ENCODE data around the gene CD47.

The CD47 gene

GRCh38 chr3:108117241-108117775 is 26.5 kb upstream of the CD47 start:
- no peaks in the 10 kb centered on the region for H3K27me3 ChIP-seq (ENCODE audit: insufficient read depth, low read length, poor library complexity)
- H3K27ac ChIP-seq (ENCODE audit: low read length) = no peak overlapping the region
- no peaks in the 10 kb centered on the region for H4K20me1 ChIP-seq (ENCODE audit: insufficient read depth, low read length)
- no peak overlapping the region for H3K9ac ChIP-seq (ENCODE audit: low read depth, low read length)
- ATAC-seq (ENCODE audit: insufficient read depth, low read depth) (no peak), DNase-seq (no peak)
- no peak overlapping the region for H3K4me2 ChIP-seq (ENCODE audit: insufficient read depth, low read length)
- no peaks in the 10 kb centered on the region for H3K36me3 ChIP-seq (ENCODE audit: insufficient read depth, low read length)
- H2AFZ ChIP-seq (ENCODE audit: low read depth, low read length) = no peak overlapping the region
- TF ChIP-seq EZH2 (IDR thresholded peaks at IDR 0.05; ENCODE audit: borderline replicate concordance, low read depth, low read length, severe bottlenecking) (no peak), CTCF (IDR thresholded peaks at IDR 0.05; ENCODE audit: borderline replicate concordance, extremely low read depth, low read length, poor library complexity, severe bottlenecking) (no peak)
- no peaks in the 10 kb centered on the region for H3K79me2 ChIP-seq (ENCODE audit: insufficient read depth, low read length)
- no peak overlapping the region for H3K4me3 ChIP-seq (ENCODE audit: low read depth in 1 of 2, low read length in 2 of 2)
- peaks cover 8% of the 10 kb centered on the region for H3K4me1 ChIP-seq (ENCODE audit: insufficient read depth, low read length)
- no peaks in the 10 kb centered on the region for H3K9me3 ChIP-seq (ENCODE audit: insufficient read depth, low read length, severe bottlenecking)

- no peak for TF ChIP-seq EZH2 (IDR thresholded peaks at IDR 0.05; ENCODE audit: borderline replicate concordance, low read depth, low read length, severe bottlenecking)
- no peak for TF ChIP-seq CTCF (IDR thresholded peaks at IDR 0.05; ENCODE audit: borderline replicate concordance, extremely low read depth, low read length, poor library complexity, severe bottlenecking)
- Histone ChIP-seq H3K9ac (ENCODE audit: low read depth, low read length) (no peak overlapping the region), H2AFZ (ENCODE audit: low read depth, low read length) (no peak overlapping the region), H3K4me1 (ENCODE audit: insufficient read depth, low read length) (peaks cover 2% of the 10 kb centered on the region), H3K4me2 (ENCODE audit: insufficient read depth, low read length) (no peak overlapping the region), H3K27ac (ENCODE audit: low read length) (no peak overlapping the region), H4K20me1 (ENCODE audit: insufficient read depth, low read length) (no peaks in the 10 kb centered on the region), H3K27me3 (ENCODE audit: insufficient read depth, low read length, poor library complexity) (no peaks in the 10 kb centered on the region), H3K9me3 (ENCODE audit: insufficient read depth, low read length, severe bottlenecking) (no peaks in the 10 kb centered on the region), H3K36me3 (ENCODE audit: insufficient read depth, low read length) (no peaks in the 10 kb centered on the region), H3K4me3 (ENCODE audit: low read depth in 1 of 2, low read length in 2 of 2) (no peak overlapping the region), H3K79me2 (ENCODE audit: insufficient read depth, low read length) (no peaks in the 10 kb centered on the region)
- DNase-seq (no peak), ATAC-seq (ENCODE audit: insufficient read depth, low read depth) (no peak)
These were observed 23.7 kb upstream of the CD47 start for GRCh38 chr3:108114423-108115065.

DNA sequence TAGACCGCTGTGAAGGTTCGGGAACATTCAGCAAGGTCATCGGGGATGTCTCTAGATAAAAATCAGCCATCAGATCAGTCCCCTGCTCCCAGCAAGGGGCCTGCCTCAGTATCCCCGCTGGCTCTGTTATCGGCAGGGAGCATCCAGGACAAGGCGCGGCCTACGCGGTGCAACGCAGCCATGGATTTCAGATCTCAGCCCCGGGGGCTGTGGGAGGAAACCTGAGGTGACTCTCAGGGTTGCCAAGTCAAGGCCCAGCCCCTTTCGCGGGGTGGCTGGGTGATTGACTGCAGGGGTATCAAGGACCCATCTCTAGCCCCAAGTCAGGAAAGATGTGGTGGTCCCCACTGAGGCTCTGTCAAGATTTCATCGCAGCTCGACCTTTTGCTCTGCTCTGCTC is 23.1 kb upstream of the CD47 start:
- ATAC-seq (ENCODE audit: insufficient read depth, low read depth) = no peak
- Histone ChIP-seq H3K79me2 (ENCODE audit: insufficient read depth, low read length) (no peaks in the 10 kb centered on the region), H4K20me1 (ENCODE audit: insufficient read depth, low read length) (no peaks in the 10 kb centered on the region), H3K27me3 (ENCODE audit: insufficient read depth, low read length, poor library complexity) (no peaks in the 10 kb centered on the region), H3K27ac (ENCODE audit: low read length) (no peak overlapping the region), H2AFZ (ENCODE audit: low read depth, low read length) (no peak overlapping the region), H3K9ac (ENCODE audit: low read depth, low read length) (no peak overlapping the region), H3K36me3 (ENCODE audit: insufficient read depth, low read length) (no peaks in the 10 kb centered on the region), H3K4me3 (ENCODE audit: low read depth in 1 of 2, low read length in 2 of 2) (no peak overlapping the region), H3K4me2 (ENCODE audit: insufficient read depth, low read length) (no peak overlapping the region), H3K4me1 (ENCODE audit: insufficient read depth, low read length) (no peaks in the 10 kb centered on the region), H3K9me3 (ENCODE audit: insufficient read depth, low read length, severe bottlenecking) (no peaks in the 10 kb centered on the region)
- no peak for DNase-seq
- TF ChIP-seq CTCF (IDR thresholded peaks at IDR 0.05; ENCODE audit: borderline replicate concordance, extremely low read depth, low read length, poor library complexity, severe bottlenecking) (no peak), EZH2 (IDR thresholded peaks at IDR 0.05; ENCODE audit: borderline replicate concordance, low read depth, low read length, severe bottlenecking) (no peak)

Data from DND-41 (cell line).